GM19372 (cell line): ENCODE results near the gene SYT2.
A peak's percentile ranks its signal among the peaks of the same experiment; 100 is the strongest.
"Not testable (repeated sequence)": the region's sequence is repeated elsewhere in the genome, so short reads cannot be mapped to it uniquely, and the experiment has no call there.

Source experiments
- ATAC-seq: cut with Tn5 transposase; IDR thresholded peaks from one replicate; pipeline ENCODE4 v1.9.1; 2021; ENCODE audit warnings: mild to moderate bottlenecking, low read depth, moderate library complexity; ENCODE audit not compliant: unreplicated experiment

Gene SYT2

DNA sequence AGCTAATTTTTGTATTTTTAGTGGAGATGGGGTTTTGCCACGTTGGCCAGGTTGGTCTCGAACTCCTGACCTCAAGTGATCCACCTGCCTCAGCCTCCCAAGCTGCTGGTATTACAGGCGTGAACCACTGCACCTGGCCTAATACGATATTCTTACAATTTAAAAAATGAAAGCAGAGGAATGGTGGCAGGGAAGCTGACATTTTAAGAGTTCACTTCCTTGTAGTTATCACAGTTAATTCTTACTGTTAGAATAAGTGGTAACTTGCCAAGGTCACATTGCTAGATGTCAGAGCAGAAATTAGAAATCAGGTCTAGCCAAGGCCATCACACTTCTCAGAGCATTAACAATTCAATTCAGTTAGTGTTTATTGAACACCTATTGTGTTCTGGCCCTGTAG, 154.2 kb downstream of the SYT2 start:
- ATAC-seq = not testable (repeated sequence)

DNA sequence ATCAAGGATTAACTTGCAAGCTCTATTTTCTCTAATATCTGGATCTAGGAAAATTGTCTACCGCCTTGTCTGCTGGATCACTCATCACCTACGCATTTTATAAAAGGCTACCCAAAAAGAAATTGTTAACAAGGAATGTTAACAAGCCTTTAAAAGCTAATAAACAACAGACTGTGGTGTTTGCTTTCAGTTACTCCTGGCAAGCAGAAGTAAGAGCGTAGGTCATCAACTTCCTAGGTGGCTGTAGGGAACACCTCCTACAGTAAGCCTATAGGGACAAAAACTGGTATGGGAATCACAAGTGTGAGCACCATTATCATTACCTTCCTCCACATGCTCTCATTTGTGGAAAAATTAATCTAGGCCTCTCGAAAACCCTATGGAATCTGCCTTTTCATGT, 155.6 kb downstream of the SYT2 start:
- ATAC-seq = not testable (repeated sequence)

DNA sequence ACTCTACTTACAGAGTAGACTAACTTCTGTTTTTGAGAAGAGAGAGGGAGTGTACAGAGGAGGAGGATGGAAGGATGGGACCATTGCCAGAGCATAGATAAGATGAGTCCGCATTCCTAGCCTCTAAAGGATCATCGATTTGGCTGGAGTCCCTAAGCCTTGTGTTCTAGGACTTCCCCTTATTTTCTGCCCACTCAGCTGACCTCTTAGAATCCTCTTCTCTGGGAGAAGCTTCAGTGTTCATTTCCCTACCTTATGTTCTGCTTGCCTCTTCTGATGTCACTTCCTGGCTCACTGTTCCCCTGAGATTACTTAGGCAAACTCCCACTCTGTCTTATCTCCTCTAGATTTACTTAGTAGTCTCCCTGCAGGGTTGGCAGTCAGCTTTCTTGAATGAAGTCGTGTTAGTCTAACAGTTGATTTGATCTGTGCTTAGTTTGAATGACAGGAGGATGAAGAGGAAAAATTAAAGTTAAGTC, 156.7 kb downstream of the SYT2 start:
- no peak for ATAC-seq

DNA sequence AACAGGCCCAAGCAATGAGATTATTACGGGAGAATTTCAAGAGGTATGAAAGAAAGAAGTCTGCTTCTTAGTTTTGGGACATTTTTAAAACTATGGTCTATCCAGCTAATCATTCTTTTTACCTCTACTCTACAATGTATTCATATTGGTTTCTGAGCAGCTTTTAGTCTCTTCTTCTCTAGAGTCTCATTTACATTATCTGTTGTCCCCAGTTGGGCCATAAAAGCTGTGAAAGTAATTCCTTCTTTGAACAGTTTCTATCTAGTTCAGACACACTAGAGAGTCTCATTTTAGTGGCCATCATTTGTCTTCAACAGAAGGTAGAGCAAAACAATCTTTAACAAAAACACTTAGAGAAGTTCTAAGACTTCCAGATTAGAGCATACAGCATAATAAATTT, 157.2 kb downstream of the SYT2 start:
- not testable (repeated sequence) for ATAC-seq

DNA sequence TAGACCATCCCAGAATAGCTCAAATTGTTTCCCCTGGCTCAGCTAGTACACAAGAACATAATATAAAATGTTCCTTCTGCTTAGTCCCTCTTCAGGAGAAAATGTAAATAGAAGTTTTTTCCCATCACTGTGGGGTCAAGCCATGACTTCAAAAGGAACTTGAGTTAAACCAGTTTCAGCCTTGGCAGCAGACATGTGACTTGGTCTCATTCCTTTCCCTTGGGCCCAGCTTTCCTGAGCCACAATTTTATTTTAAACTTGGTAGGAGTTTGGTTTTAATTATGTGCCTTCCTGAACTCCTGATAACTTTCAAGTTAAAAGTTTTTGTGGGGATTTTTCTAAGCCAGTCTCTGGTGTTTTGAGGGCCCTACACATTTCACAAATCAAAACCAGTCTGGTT, 157.6 kb downstream of the SYT2 start:
- ATAC-seq = not testable (repeated sequence)

DNA sequence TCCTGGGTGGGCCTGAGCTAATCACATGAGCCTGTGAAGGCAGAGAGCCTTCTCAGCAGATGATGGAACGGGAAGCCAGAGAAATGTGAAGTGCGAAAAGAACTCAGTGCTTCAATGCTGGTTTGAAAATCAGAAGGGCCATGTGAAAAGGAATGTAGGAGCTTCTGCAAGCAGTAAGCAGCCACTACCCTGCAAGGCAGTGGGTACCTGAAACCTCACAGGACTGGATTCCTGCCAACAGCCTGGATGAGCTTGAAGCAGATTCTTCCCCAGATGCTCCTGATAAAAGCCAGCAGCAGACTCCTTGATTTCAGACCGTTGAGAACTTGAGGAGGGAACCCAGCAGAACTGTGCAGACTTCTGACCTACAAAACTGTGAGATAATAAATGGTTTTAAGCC, 158.6 kb downstream of the SYT2 start:
- no peak for ATAC-seq

DNA sequence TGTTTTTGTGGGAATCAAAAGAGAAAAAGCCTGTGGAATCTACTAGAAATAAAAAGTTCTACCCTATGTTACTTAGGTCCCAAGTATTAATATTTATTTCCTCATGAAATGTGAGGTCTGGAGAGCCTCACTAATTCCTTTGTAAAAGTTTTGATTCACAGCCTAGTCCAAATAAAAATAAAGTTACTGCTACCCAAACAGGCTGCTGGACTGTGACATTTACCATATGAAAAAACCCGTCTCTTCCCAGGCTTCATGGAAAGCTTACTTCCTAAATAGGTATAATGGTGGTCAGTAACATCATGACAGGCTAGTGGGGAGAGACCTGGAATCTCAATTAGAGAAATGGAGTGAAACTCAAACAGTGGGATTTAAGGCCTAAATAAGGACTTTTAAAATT, 160.2 kb downstream of the SYT2 start:
- ATAC-seq = not testable (repeated sequence)

DNA sequence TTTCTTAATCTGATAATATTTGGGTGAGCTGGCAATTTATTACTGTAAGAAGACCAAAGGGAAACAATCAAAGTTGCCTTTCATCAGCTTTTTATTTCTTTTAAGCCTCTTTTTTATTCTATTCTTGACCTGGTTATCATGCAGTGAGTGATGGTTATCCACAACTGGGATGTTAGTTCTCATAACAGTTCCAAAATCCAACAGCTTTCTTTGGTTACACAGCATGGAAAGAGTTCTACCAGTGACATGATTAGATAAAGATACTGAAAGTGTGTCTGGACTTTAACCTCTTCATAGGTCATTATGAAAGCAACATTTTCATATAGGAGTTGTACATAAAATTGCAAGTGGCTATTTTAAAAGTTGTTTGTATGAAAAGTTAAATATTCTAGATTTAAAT, 163.0 kb downstream of the SYT2 start:
- ATAC-seq = no peak

DNA sequence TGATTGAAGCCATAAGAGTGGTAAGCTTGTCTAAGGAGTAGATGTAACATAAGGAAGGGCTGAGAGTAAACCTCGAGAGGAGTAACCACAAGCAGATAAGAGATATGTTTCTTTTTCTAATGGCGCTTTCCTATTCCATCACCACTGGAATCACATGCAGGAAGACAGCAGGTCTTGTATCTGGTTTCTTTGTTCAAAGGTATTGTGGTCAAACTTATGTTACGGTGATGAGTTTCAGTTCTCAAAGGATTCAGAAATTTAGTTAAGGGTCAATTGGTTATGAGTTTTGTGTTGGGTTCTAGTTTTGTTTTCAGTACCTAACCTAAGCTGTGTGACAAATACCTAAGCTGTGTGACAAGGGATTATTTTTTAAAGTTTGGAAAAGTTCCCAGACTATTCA, 163.5 kb downstream of the SYT2 start:
- ATAC-seq = peak; percentile 67

DNA sequence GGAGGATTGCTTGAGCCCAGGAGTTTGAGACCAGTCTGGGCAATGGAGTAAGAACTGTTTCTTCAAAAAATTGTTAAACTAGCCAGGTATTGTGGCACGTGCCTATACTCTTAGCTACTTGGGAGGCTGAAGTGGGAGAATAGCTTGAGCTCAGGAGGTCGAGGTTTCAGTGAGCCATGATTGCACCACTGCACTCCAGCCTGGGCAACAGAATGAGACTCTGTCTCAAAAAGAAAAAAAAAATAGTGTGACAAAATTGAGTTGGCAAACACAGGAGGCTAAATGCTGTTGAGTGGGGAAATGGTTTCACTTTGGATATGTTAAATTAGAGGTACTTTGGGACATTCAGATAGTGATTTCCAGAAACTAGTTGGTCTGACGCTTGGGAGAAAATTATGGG, 163.9 kb downstream of the SYT2 start:
- ATAC-seq = not testable (repeated sequence)

DNA sequence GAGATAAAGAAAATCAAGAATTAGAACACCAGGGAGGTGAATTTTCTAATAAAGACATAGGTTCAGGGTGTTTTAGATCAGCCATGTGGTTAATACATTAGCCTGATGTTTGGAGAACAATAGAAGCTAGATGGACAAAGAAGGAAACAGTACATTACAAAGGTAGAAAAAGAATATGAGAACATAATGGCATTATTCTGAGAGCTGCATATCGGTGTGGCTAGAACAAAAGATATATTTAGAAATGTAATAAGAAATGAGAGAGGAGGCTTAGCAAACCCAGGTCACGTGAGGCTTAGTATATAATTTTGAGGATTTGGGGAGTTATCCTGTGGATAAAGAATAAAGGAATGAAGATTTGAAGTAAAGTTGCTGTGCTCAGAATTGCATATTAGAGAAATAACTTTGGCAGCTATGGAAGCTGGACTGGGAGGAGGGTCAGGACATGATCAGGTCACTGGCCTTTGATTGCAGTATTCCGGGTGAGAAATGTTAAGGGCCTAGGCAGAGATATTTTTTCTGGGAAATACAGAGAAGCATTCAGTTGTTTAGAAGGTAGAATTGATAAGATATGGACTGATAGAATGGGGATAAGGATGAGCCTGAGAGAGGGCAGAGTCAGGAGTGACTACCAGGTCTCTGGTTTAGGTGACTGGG, 164.5 kb downstream of the SYT2 start:
- ATAC-seq = not testable (repeated sequence)

DNA sequence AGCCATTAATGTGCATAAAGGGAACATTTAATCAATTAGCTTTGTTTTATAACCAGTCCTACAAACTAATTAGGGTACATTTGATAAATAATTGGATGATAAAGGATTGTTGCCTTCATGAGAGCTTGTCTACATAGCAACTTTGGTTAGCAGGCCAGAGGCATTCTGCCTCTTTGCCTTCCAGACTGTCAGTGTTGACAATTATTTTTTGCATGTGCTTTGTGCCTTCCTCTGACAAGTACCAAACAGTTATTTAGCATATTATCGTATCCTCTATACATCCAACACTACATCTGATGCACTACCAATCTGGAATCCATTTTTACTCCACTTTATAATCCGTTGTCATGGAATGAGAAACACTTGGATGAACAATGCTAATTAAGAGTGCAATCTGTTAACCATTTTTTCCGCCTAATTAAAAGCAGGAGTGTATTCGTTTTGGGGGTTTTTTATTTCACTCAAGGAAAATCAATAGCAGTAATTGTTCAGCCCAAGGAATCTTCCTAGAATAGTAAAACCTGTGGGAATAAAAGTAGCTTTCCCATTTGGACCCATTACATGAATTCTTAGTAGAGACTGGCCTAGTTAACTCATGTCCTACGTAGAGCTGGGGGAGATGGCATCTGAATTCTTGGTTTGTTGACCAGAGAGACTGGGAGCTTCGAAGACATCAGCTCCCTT, 165.3 kb downstream of the SYT2 start:
- ATAC-seq = not testable (repeated sequence)

DNA sequence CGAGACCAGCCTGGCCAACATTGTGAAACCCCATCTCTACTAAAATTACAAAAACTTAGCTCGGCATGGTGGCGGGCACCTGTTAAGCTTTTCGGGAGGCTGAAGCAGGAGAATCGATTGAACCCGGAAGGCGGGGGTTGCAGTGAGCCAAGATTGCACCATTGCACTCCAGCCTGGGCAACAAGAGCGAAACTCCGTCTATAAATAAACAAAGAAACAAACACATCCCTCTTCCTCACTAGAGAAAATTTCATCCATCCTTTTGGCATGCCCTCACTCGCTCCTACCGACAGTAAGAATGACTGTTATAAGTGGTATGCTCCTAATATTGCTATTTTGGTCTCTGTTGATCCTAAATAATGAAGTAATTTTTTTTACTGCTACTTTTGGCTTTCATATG, 166.7 kb downstream of the SYT2 start:
- ATAC-seq = not testable (repeated sequence)

DNA sequence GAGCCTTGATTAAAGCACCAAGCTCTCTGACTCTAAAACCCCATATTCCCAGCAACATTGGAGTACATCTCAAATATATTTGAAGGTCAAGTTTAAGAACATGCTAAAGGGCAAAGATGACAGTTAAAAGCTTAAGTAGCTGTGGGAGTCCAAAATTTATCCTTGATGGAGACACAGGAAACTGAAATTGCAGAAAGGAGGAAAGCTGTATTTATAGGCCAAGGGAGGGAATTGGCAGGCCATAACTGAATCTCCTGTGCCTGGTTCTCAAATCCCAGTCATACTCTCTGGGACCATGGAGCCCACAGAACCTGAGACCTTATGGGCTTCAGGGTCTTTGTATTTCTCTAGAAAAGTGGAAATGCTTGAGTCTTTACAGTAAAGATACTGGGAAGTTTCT, 167.8 kb downstream of the SYT2 start:
- not testable (repeated sequence) for ATAC-seq

DNA sequence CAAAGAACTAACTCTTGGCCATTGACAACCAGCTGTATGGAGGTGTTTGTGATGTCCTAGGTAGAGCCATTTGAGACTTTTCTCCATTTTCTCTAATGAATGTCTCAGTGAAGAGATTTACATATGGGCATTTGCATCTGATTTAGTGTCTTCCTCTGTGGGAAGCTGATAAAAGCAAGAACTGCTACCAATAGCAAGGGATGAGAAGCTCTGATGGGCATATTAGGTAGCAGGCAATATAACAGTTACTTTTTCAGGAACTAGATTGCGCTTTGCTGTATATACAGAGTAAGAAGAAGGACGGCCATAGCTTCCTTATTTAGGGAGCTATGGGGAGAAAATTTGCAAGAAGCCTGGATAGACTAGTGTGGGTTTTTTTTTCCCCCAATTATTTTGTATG, 169.4 kb downstream of the SYT2 start:
- not testable (repeated sequence) for ATAC-seq
